ENCODE measurements around the gene ADCY1.

Gene ADCY1

DNA sequence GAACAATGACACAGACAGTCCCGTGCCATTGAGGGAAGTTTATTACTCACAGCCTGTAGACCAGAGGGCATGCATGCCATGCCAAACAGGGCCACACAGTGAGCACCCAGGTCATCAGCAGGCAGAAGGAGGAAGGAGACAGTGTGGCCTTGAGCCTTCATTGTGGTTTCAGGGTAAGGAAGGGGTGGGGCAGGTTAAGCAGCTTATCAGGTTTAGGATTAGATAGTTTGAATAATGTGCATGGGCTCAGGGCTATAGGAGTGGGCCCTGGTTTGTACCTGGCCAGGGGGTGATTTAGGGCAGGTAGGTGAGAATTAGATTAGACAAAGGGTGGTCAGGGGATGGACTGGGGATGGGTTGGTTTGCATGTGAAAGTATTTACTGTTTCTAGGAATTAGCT, 67.9 kb downstream of the ADCY1 start:
- Histone ChIP-seq H3K36me3 (replicated peaks; ENCODE audit: low read depth, low read length) (no peaks in the 10 kb centered on the region), H3K9me3 (ENCODE audit: insufficient read depth, low read length) (no peaks in the 10 kb centered on the region), H3K79me2 (ENCODE audit: low read length) (no peaks in the 10 kb centered on the region), H3K27ac (ENCODE audit: low read length) (no peak overlapping the region), H3K4me3 (ENCODE audit: low read length) (no peak overlapping the region), H3K9ac (ENCODE audit: low read length) (no peak overlapping the region), H3K4me2 (ENCODE audit: low read length) (no peak overlapping the region), H3K27me3 (ENCODE audit: low read depth, low read length) (no peaks in the 10 kb centered on the region), H2AFZ (ENCODE audit: low read depth, low read length) (no peak overlapping the region), H4K20me1 (ENCODE audit: insufficient read depth, low read length) (no peaks in the 10 kb centered on the region), H3K4me1 (ENCODE audit: low read length) (peaks cover 17% of the 10 kb centered on the region)
- TF ChIP-seq CTCF (IDR thresholded peaks at IDR 0.05; ENCODE audit: low read depth, low read length) (no peak), EZH2phosphoT487 (IDR thresholded peaks at IDR 0.05; ENCODE audit: low read depth) (no peak)

DNA sequence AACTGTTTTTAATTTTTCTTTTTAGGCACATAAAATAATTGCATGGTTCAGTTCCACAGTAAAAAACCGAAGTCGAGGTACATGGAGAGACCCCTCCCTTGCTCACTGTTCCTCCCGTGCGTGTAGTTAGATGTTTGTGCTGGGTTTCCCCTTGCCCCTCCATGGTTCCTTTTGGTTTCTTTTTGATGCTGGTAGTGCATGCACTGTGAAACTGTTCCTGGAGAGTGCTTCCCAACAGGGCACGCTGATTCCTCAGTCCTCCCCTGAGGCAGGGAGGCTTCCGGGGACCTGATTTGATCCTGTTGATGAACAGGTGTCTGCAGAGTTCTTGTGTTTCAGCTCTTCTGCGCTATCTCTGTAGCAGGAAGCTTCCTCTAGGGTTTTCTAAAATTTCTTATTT, 69.5 kb downstream of the ADCY1 start:
- Histone ChIP-seq H3K4me1 (ENCODE audit: low read length) (peaks cover 17% of the 10 kb centered on the region), H3K79me2 (ENCODE audit: low read length) (no peaks in the 10 kb centered on the region), H2AFZ (ENCODE audit: low read depth, low read length) (peak overlapping the region; percentile 41; the same call in 1 of the 2 replicates), H4K20me1 (ENCODE audit: insufficient read depth, low read length) (no peaks in the 10 kb centered on the region), H3K9me3 (ENCODE audit: insufficient read depth, low read length) (no peaks in the 10 kb centered on the region), H3K9ac (ENCODE audit: low read length) (no peak overlapping the region), H3K27me3 (ENCODE audit: low read depth, low read length) (no peaks in the 10 kb centered on the region), H3K27ac (ENCODE audit: low read length) (no peak overlapping the region), H3K4me2 (ENCODE audit: low read length) (peak overlapping the region; percentile 72), H3K4me3 (ENCODE audit: low read length) (peak overlapping the region; percentile 62), H3K36me3 (replicated peaks; ENCODE audit: low read depth, low read length) (no peaks in the 10 kb centered on the region)
- TF ChIP-seq CTCF (IDR thresholded peaks at IDR 0.05; ENCODE audit: low read depth, low read length) (no peak), EZH2phosphoT487 (IDR thresholded peaks at IDR 0.05; ENCODE audit: low read depth) (no peak)

- H3K9me3 ChIP-seq (ENCODE audit: insufficient read depth, low read length) = no peaks in the 10 kb centered on the region
- no peak overlapping the region; the same call in 1 of the 2 replicates for H3K4me2 ChIP-seq (ENCODE audit: low read length)
- no peak overlapping the region for H3K27ac ChIP-seq (ENCODE audit: low read length)
- peaks cover 17% of the 10 kb centered on the region for H3K4me1 ChIP-seq (ENCODE audit: low read length)
- no peak overlapping the region for H3K9ac ChIP-seq (ENCODE audit: low read length)
- no peaks in the 10 kb centered on the region for H3K27me3 ChIP-seq (ENCODE audit: low read depth, low read length)
- TF ChIP-seq EZH2phosphoT487 (IDR thresholded peaks at IDR 0.05; ENCODE audit: low read depth) = no peak
- no peak for TF ChIP-seq CTCF (IDR thresholded peaks at IDR 0.05; ENCODE audit: low read depth, low read length)
- H3K79me2 ChIP-seq (ENCODE audit: low read length) = no peaks in the 10 kb centered on the region
- H4K20me1 ChIP-seq (ENCODE audit: insufficient read depth, low read length) = no peaks in the 10 kb centered on the region
- H3K4me3 ChIP-seq (ENCODE audit: low read length) = no peak overlapping the region
- H2AFZ ChIP-seq (ENCODE audit: low read depth, low read length) = no peak overlapping the region
- no peaks in the 10 kb centered on the region for H3K36me3 ChIP-seq (replicated peaks; ENCODE audit: low read depth, low read length)
Observed at GRCh38 chr7:45644237-45644636, 70.1 kb downstream of the ADCY1 start.

GRCh38 chr7:45645141-45645969, 71.2 kb downstream of the ADCY1 start:
- H2AFZ ChIP-seq (ENCODE audit: low read depth, low read length) = no peak overlapping the region
- no peak overlapping the region for H3K4me3 ChIP-seq (ENCODE audit: low read length)
- H3K9me3 ChIP-seq (ENCODE audit: insufficient read depth, low read length) = no peaks in the 10 kb centered on the region
- H3K4me2 ChIP-seq (ENCODE audit: low read length) = no peak overlapping the region
- H3K36me3 ChIP-seq (replicated peaks; ENCODE audit: low read depth, low read length) = no peaks in the 10 kb centered on the region
- no peaks in the 10 kb centered on the region for H4K20me1 ChIP-seq (ENCODE audit: insufficient read depth, low read length)
- no peak for TF ChIP-seq CTCF (IDR thresholded peaks at IDR 0.05; ENCODE audit: low read depth, low read length)
- TF ChIP-seq EZH2phosphoT487 (IDR thresholded peaks at IDR 0.05; ENCODE audit: low read depth) = no peak
- H3K9ac ChIP-seq (ENCODE audit: low read length) = no peak overlapping the region
- no peaks in the 10 kb centered on the region for H3K27me3 ChIP-seq (ENCODE audit: low read depth, low read length)
- no peaks in the 10 kb centered on the region for H3K79me2 ChIP-seq (ENCODE audit: low read length)
- H3K27ac ChIP-seq (ENCODE audit: low read length) = no peak overlapping the region
- H3K4me1 ChIP-seq (ENCODE audit: low read length) = peaks cover 17% of the 10 kb centered on the region

Data from OCI-LY3 (cell line).